GM18502 (cell line): ENCODE results near the gene MEIKIN.

ENCODE experiments used
- ATAC-seq: cut with Tn5 transposase; IDR thresholded peaks from one replicate; pipeline ENCODE4 v1.9.1; 2021; ENCODE audit warnings: mild to moderate bottlenecking; ENCODE audit not compliant: unreplicated experiment, poor library complexity

Gene MEIKIN

GRCh38 chr5:131945551-131946168, at the start of gene MEIKIN:
TSS of gene MEIKIN (minus strand) at chr5:131945663. CDS start at chr5:131945505, 158 bp downstream.
- no peak for ATAC-seq

- no peak for ATAC-seq
These were observed 49.2 kb upstream of the MEIKIN start for GRCh38 chr5:131994533-131995226.

DNA sequence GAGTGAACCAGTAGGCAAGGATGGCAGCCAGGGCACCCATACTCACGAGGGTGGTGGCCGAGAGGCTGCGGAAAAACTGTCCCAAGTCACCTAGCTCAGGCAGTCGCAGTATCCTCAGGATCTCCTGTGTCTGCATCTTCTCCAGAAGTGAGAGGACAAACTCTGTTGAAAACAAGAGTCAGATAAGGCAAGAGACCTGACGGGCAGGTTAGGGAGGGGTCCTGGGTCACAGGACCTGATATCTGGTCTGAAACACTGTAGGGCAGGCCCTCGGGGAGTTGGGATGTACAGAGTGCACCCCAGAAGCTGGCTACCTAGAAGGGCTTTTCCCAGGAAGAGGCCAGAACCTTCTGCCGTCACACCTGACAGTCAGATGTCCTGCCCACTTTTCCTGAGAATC, 48.6 kb upstream of the MEIKIN start:
- ATAC-seq, result no peak

GRCh38 chr5:131993676-131994075, 48.2 kb upstream of the MEIKIN start:
- no peak for ATAC-seq

DNA sequence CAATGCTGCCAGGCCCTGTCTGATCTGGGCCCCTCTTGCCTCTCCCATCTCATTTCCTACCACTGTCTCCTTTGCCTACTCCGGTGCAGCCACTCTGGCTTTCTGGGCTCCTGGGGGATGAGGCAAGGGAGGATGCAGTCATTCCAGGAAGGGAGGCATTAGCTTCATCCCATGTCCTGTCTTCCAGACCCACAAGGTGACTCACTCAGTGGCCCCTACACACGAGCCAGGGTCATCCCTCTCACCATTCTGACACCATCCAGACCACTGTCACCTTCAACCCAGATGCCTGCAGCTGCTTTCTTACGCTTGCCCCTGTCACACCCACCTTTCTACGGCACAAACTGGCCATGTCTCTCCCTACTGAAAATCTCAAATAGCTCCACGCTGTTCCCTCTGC, 46.9 kb upstream of the MEIKIN start:
- no peak for ATAC-seq

DNA sequence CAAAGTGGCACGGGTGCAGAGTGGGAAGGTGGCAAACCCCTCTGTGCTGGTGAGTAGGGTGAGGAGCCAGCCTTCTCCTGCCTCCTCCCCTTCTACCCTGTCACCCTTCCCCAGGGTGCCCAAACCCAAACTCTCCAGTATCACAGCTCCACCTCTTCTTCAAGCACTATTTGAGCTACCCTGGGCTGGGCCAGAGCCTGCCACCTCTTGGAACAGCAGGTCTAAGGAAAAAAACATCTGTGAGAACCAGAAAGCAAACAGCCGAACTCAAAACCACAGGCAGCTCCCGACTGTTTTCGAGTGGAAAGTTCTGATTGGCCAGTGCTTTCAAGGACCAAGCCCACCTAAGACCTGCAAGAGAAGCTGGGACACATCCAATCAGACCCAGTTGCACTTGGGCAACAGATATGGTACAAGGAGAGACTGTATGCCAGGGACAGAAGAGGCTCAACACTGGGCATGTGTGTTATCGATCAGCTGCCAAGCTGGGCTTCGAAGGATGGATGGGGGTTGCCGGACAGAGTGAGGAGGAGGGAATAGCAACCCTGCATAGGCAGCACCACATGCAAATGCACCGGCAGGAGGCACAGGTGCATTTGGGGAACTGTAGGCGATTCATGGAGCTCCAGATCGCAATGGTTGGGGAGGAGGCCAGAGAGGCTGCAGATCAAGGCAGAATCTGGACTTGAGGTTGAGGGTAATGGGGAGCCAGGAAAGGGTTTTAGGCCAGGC, 46.3 kb upstream of the MEIKIN start:
- ATAC-seq, result no peak

DNA sequence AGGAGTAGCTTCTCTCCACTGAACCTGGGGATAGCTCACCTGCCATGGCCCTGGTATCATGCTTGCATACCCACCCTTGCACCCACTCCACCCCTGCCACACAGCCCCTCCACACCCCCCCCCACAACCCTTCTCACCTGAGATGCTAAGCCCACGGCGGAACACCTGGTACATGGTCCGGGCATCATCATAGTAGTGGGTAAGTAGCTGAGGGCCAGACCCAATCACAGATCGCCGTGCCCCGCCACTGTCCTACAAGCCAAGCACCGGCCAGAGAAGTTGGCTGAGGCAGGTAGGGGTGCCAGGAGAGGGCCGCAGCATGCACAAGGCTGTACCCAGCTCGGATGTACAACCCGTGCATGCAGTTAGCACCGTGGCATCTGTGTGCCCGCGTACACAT, 45.3 kb upstream of the MEIKIN start:
- no peak for ATAC-seq

DNA sequence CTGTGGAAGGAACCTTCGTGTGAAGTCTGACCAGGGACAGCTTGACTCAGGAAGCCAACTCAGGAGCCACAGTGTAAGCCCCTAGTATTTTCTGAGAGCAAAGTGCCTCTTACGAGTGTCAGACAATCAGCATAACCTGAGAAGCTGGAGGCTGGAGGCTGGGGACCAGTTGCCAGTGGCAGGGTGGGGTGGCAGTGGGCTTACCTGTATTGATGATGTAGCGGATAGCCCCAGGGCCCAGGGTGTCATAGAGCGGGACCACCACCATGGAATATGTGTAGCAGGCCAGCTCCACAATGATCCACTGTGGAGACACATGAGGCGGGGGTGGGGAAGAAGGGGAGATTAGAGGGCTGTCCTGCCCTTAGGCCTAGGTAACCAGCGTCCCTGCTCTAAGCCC, 43.1 kb upstream of the MEIKIN start:
- no peak for ATAC-seq

GRCh38 chr5:131987251-131987650, 41.8 kb upstream of the MEIKIN start:
- ATAC-seq, result no peak

DNA sequence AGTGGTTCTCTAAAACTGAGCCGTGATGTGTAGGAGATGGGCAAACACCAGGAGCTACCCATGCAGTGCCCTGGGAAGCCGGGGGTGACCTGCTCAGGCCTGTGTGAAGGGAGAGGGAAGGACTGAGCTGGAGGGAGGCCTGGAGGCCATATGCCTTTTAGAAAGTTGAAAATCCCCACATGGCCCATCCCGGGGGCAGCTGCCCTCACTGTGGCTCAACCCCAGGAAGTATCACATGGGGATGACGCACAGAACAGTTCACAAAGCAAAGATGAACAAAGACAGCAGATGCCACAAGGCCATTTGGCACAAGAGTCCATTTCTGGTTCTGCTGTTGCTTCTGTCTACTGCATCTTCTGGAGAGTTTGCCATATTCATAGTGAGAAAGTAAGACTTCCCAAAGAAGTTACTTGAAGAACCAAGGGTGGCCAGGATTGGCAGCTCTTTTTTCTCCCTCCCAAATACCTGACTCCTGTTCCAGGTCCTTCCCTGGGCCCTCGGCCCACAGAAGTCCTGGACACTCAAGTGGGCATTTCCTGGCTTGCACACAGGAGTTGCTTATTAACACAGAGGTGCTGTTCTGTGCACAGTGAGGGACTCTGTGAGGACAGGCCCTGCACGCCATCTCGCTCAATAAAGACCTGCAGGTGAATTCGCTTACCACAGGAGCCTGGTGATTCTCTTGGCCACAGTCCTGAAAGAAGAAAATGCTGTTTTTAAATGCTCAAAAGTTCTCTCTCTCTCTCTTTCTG, 40.9 kb upstream of the MEIKIN start:
- no peak for ATAC-seq

DNA sequence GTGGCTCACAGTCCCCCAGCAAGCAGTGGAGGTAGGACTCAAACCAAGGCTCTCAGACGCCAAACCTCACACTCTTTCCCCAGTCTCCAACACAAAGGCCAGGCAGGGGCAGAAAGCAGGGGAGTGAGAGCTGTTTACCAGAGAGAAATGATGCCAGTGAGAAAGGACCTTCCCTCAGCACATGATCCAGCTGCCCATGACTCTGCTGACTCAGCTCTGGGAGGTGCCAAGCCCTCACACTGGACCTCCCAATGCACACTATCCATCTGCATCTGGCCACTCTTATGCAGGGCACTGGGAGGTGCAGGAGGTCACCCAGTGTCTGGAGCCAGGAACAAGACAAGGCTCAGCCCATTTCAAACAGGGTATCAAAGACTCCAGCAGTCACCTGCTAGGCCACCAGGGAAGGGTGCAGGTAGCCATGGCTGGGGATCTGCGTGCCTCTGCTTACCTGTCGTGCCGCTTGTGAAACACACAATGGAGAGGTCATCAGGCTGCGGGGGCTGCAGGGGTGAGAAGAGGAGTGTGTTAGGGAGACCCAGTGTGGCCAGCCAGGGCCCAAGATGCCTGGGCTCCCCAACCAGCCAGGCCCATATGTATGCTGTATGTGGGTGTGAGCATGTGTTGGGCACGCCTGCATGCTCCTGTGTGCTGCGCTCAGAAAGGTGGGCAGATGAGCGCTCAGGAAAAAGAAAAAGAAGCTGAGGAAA, 39.6 kb upstream of the MEIKIN start:
- ATAC-seq, result no peak

- ATAC-seq, result no peak
These were observed 37.8 kb upstream of the MEIKIN start for GRCh38 chr5:131983244-131983771.

GRCh38 chr5:131981516-131981915, 36.1 kb upstream of the MEIKIN start:
- ATAC-seq, result no peak

DNA sequence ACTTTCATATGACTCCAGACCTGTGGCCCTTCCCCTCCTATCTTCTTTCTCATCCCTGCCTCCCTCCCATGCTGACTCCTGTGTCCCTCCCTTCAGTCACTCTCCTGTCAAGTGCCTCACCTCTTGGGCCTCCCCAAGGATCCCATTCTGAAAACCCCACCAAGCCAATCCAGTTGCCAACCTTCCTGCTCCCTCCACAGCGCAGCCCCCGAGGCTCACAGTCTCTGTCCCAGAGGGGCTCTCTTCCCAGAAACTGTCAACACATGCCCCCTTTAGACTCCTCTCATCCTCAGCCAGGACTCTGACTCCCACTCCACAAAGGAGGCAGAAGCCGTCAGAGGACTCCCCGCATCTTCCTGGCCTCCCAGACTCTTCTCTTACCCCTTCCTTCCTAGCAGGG, 35.2 kb upstream of the MEIKIN start:
- no peak for ATAC-seq

GRCh38 chr5:131979816-131980215, 34.4 kb upstream of the MEIKIN start:
- no peak for ATAC-seq

GRCh38 chr5:131977212-131977604, 31.7 kb upstream of the MEIKIN start:
- ATAC-seq, result no peak

GRCh38 chr5:131976414-131977211, 31.1 kb upstream of the MEIKIN start:
- no peak for ATAC-seq

- ATAC-seq, result no peak
These were observed 29.7 kb upstream of the MEIKIN start for GRCh38 chr5:131974956-131975726.

- ATAC-seq, result no peak
These were observed 29.1 kb upstream of the MEIKIN start for GRCh38 chr5:131974622-131974955.
